HEK293 (cell line): Measurements from ENCODE around the gene CEP85L.

Experiments
- BCL11A ChIP-seq: fragments of 450-650 bp; formaldehyde crosslinking; IDR thresholded peaks from 2 replicates; pipeline ENCODE4 v1.5.1; 2016; ENCODE audit warnings: low read depth, missing biosample characterization, missing genetic modification characterization
- EGR2 ChIP-seq: fragments of 450-650 bp; formaldehyde crosslinking; IDR thresholded peaks from 2 replicates; pipeline ENCODE4 v1.5.1; 2016; ENCODE audit warnings: low read depth, missing biosample characterization, missing genetic modification characterization
- KLF8 ChIP-seq: fragments of 450-650 bp; formaldehyde crosslinking; IDR thresholded peaks from 2 replicates; pipeline ENCODE4 v1.5.1; 2016; ENCODE audit warnings: missing biosample characterization, missing genetic modification characterization
- KLF9 ChIP-seq: fragments of 450-650 bp; formaldehyde crosslinking; IDR thresholded peaks from 2 replicates; pipeline ENCODE4 v1.5.1; 2016; ENCODE audit warnings: missing biosample characterization, missing genetic modification characterization, low read depth
- MZF1 ChIP-seq: fragments of 450-650 bp; formaldehyde crosslinking; IDR thresholded peaks from 2 replicates; pipeline ENCODE4 v1.5.1; 2017; ENCODE audit warnings: missing biosample characterization, missing genetic modification characterization, borderline replicate concordance
- PRDM4 ChIP-seq: fragments of 450-650 bp; formaldehyde crosslinking; IDR thresholded peaks from 2 replicates; pipeline ENCODE4 v1.5.1; 2017; ENCODE audit warnings: missing biosample characterization, missing genetic modification characterization
- SP3 ChIP-seq: fragments of 450-650 bp; formaldehyde crosslinking; IDR thresholded peaks from 2 replicates; pipeline ENCODE4 v1.5.1; 2016; ENCODE audit warnings: missing biosample characterization, missing genetic modification characterization
- ZBTB49 ChIP-seq: fragments of 450-650 bp; formaldehyde crosslinking; IDR thresholded peaks from 2 replicates; pipeline ENCODE4 v1.5.1; 2016; ENCODE audit warnings: missing biosample characterization, missing genetic modification characterization, low read depth
- ZEB2 ChIP-seq: fragments of 450-650 bp; formaldehyde crosslinking; IDR thresholded peaks from 2 replicates; pipeline ENCODE4 v1.5.1; 2016; ENCODE audit warnings: missing biosample characterization, missing genetic modification characterization
- ZFHX2 ChIP-seq: fragments of 450-650 bp; formaldehyde crosslinking; conservative IDR thresholded peaks from 2 replicates; pipeline ENCODE4 v1.5.1; 2016; ENCODE audit warnings: missing biosample characterization, missing genetic modification characterization
- ZFP3 ChIP-seq: fragments of 450-650 bp; formaldehyde crosslinking; IDR thresholded peaks from 2 replicates; pipeline ENCODE4 v1.5.1; 2016; ENCODE audit warnings: low read depth, missing biosample characterization, missing genetic modification characterization
- ZFP69B ChIP-seq: fragments of 450-650 bp; formaldehyde crosslinking; IDR thresholded peaks from 2 replicates; pipeline ENCODE4 v1.5.1; 2016; ENCODE audit warnings: missing biosample characterization, missing genetic modification characterization
- ZNF132 ChIP-seq: fragments of 450-650 bp; formaldehyde crosslinking; IDR thresholded peaks from 2 replicates; pipeline ENCODE4 v1.5.1; 2017; ENCODE audit warnings: missing biosample characterization, missing genetic modification characterization, borderline replicate concordance
- ZNF221 ChIP-seq: fragments of 450-650 bp; formaldehyde crosslinking; IDR thresholded peaks from 2 replicates; pipeline ENCODE4 v1.5.1; 2017; ENCODE audit warnings: missing biosample characterization, missing genetic modification characterization, borderline replicate concordance
- ZNF239 ChIP-seq: fragments of 450-650 bp; formaldehyde crosslinking; IDR thresholded peaks from 2 replicates; pipeline ENCODE4 v1.5.1; 2016; ENCODE audit warnings: missing biosample characterization, missing genetic modification characterization
- ZNF266 ChIP-seq: fragments of 450-650 bp; formaldehyde crosslinking; IDR thresholded peaks from 2 replicates; pipeline ENCODE4 v1.5.1; 2016; ENCODE audit warnings: missing biosample characterization, missing genetic modification characterization, low read depth
- ZNF311 ChIP-seq: fragments of 450-650 bp; formaldehyde crosslinking; IDR thresholded peaks from 2 replicates; pipeline ENCODE4 v1.5.1; 2017; ENCODE audit warnings: missing biosample characterization, missing genetic modification characterization, borderline replicate concordance
- ZNF366 ChIP-seq: fragments of 450-650 bp; formaldehyde crosslinking; conservative IDR thresholded peaks from 2 replicates; pipeline ENCODE4 v1.5.1; 2016; ENCODE audit warnings: missing biosample characterization, missing genetic modification characterization
- ZNF398 ChIP-seq: fragments of 450-650 bp; formaldehyde crosslinking; IDR thresholded peaks from 2 replicates; pipeline ENCODE4 v1.5.1; 2017; ENCODE audit warnings: missing biosample characterization, missing genetic modification characterization
- ZNF473 ChIP-seq: fragments of 450-650 bp; formaldehyde crosslinking; IDR thresholded peaks from 2 replicates; pipeline ENCODE4 v1.5.1; 2017; ENCODE audit warnings: missing biosample characterization, missing genetic modification characterization
- ZNF596 ChIP-seq: fragments of 450-650 bp; IDR thresholded peaks from 2 replicates; pipeline ENCODE4 v1.5.0; 2018; ENCODE audit warnings: missing biosample characterization, mild to moderate bottlenecking, missing genetic modification characterization, moderate library complexity
- ZNF600 ChIP-seq: fragments of 450-650 bp; formaldehyde crosslinking; IDR thresholded peaks from 2 replicates; pipeline ENCODE4 v1.5.1; 2016; ENCODE audit warnings: missing biosample characterization, missing genetic modification characterization
- ZNF626 ChIP-seq: fragments of 450-650 bp; sonication (Bioruptor Pico); formaldehyde crosslinking; IDR thresholded peaks from 2 replicates; pipeline ENCODE4 v1.5.1; 2018; ENCODE audit warnings: missing biosample characterization, missing genetic modification characterization, inconsistent platforms
- ZNF664 ChIP-seq: fragments of 450-650 bp; formaldehyde crosslinking; IDR thresholded peaks from 2 replicates; pipeline ENCODE4 v1.5.1; 2016; ENCODE audit warnings: missing biosample characterization, missing genetic modification characterization
- ZNF843 ChIP-seq: fragments of 450-650 bp; formaldehyde crosslinking; IDR thresholded peaks from 2 replicates; pipeline ENCODE4 v1.5.1; 2016; ENCODE audit warnings: missing biosample characterization, missing genetic modification characterization
- ZSCAN23 ChIP-seq: fragments of 450-650 bp; formaldehyde crosslinking; IDR thresholded peaks from 2 replicates; pipeline ENCODE4 v1.5.1; 2016; ENCODE audit warnings: missing biosample characterization, missing genetic modification characterization
- TF ChIP-seq, protein P1 (sequence below): fragments of 450-650 bp; formaldehyde crosslinking; IDR thresholded peaks from 2 replicates; pipeline ENCODE4 v1.5.1; 2016; ENCODE audit warnings: missing biosample characterization, missing genetic modification characterization
- TF ChIP-seq, protein P2 (sequence below): fragments of 450-650 bp; formaldehyde crosslinking; IDR thresholded peaks from 2 replicates; pipeline ENCODE4 v1.5.1; 2017; ENCODE audit warnings: missing biosample characterization, mild to moderate bottlenecking, missing genetic modification characterization, moderate library complexity

The CEP85L gene

DNA sequence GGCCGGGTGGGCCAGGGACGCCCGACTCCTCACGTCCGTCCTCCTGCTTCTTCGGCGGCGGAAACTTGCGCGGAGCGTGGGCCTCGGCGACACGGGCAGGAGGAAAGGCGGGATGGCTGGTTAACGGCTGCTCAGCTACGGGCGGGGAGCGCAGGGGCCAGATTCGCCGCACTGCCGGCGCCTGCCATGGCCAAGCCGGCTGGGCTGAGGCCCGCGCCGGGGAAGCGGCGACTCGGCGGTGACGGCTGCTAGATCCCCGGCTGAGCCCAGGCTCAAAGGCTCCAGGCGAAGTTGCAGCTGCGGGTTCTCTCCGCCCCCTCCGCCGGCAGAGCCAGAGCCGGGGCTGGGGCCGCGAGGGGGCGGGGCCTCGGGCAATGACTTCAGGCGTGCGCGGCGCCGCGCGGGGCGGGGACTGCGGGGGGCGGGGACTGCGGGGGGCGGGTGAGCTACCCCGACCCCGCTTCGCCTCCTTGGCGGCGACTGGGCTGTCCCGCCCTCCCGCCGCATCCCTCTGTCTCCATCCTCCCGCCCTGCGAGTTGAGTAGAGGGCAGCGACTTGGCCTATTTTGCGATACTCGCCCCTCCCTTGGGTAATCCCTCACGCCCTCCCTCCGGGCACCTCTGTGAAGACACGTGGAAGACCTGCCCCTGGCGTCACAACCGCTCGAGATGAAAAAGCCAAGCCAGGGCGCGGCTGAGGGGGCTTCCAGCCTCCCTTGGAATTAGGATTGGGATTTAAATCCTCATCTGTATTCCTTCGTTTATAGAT is at the start of gene CEP85L (continued):
- TF ChIP-seq ZNF221 (tag by site-specific recombination) (no peak), ZEB2 (tag by site-specific recombination) (peak; percentile 66; the same call in 1 of the 2 replicates), ZNF664 (tag by site-specific recombination) (no peak), ZNF843 (tag by site-specific recombination) (no peak), ZSCAN23 (no peak), SP3 (tag by site-specific recombination) (peak; percentile 76), ZNF626 (tag by site-specific recombination) (no peak), PRDM4 (0 out of 2 replicates have a peak, but pooled peaks have one; percentile 17), ZNF239 (no peak), ZNF311 (tag by site-specific recombination) (no peak), ZNF366 (peak; percentile 77), ZBTB49 (tag by site-specific recombination) (no peak), ZFP3 (tag by site-specific recombination) (no peak), ZNF473 (tag by site-specific recombination) (no peak), ZNF266 (no peak), ZNF398 (tag by site-specific recombination) (peak; percentile 68; the same call in 1 of the 2 replicates), ZFHX2 (tag by site-specific recombination) (peak; percentile 34; the same call in 1 of the 2 replicates), BCL11A (tag by site-specific recombination) (no peak), KLF8 (tag by site-specific recombination) (peak; percentile 73), MZF1 (tag by site-specific recombination) (no peak), ZNF596 (tag by site-specific recombination) (no peak), KLF9 (peak; percentile 75), ZFP69B (tag by site-specific recombination) (no peak), ZNF132 (no peak), EGR2 (tag by site-specific recombination) (no peak), ZNF600 (tag by site-specific recombination) (no peak; the same call in 1 of the 2 replicates)
- TF ChIP-seq, protein P1, sequence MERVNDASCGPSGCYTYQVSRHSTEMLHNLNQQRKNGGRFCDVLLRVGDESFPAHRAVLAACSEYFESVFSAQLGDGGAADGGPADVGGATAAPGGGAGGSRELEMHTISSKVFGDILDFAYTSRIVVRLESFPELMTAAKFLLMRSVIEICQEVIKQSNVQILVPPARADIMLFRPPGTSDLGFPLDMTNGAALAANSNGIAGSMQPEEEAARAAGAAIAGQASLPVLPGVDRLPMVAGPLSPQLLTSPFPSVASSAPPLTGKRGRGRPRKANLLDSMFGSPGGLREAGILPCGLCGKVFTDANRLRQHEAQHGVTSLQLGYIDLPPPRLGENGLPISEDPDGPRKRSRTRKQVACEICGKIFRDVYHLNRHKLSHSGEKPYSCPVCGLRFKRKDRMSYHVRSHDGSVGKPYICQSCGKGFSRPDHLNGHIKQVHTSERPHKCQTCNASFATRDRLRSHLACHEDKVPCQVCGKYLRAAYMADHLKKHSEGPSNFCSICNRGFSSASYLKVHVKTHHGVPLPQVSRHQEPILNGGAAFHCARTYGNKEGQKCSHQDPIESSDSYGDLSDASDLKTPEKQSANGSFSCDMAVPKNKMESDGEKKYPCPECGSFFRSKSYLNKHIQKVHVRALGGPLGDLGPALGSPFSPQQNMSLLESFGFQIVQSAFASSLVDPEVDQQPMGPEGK, result peak; percentile 78
- TF ChIP-seq, protein P2, sequence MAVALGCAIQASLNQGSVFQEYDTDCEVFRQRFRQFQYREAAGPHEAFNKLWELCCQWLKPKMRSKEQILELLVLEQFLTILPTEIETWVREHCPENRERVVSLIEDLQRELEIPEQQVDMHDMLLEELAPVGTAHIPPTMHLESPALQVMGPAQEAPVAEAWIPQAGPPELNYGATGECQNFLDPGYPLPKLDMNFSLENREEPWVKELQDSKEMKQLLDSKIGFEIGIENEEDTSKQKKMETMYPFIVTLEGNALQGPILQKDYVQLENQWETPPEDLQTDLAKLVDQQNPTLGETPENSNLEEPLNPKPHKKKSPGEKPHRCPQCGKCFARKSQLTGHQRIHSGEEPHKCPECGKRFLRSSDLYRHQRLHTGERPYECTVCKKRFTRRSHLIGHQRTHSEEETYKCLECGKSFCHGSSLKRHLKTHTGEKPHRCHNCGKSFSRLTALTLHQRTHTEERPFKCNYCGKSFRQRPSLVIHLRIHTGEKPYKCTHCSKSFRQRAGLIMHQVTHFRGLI (tag by site-specific recombination), result 0 out of 2 replicates have a peak, but pooled peaks have one; percentile 49
